HepG2 (cell line): ENCODE measurements around the gene PHEX. TPM values are rescaled to one million over a fixed set of nuclear protein-coding genes. Genes with fewer than 3 reads are reported as not detected.

ENCODE experiments used
- ATAC-seq: fragments of 200-7000 bp; cut with Tn5 transposase; 3 replicates; pipeline ENCODE4 v1.9.1; 2020; ENCODE audit warnings: mild to moderate bottlenecking, moderate library complexity
- BruUV-seq: library from RNA; stranded (reverse); fragments of 400-500 nt; replicated peaks from 2 replicates; lab custom pipeline; 2021; lab: Mats Ljungman, UMichigan
- CTCF ChIA-PET: fragments of 300-600 bp; formaldehyde crosslinking; extraction: SDS; loops from one replicate; lab custom pipeline; 2021; ENCODE audit warnings: low total read pairs, inconsistent platforms, low intra/inter-chr PET ratio; lab: Yijun Ruan, JAX
- POLR2A ChIA-PET: fragments of 350-600 bp; sonication (Branson Sonifier 250); formaldehyde crosslinking; loops from one replicate; lab custom pipeline; 2020; ENCODE audit warnings: antibody characterized with exemption, inconsistent platforms; lab: Yijun Ruan, JAX
- DNase-seq: peaks from one replicate; pipeline ENCODE4 v3.0.0-alpha.2; 2015; ENCODE audit warnings: low spot score
- FAIRE-seq: peaks from 3 replicates; lab custom pipeline; 2011; peaks lifted over from hg19 to GRCh38; lab: Jason Lieb, UNC
- H2AFZ ChIP-seq: one replicate; pipeline ENCODE4 v1.6.1; 2011; ENCODE audit warnings: low read length, inconsistent platforms
- H3K27ac ChIP-seq: fragments of 300-600 bp; 3 replicates; pipeline ENCODE4 v1.8.0; 2011; ENCODE audit warnings: mixed run types, mild to moderate bottlenecking, mixed read lengths, low read length, inconsistent platforms; ENCODE audit not compliant: insufficient read depth; ENCODE audit errors: extremely low read length
- H3K27me3 ChIP-seq, 2 experiments: fragments of 200-600 bp in 1 of 2; 2 replicates in 1 of 2; 3 replicates in 1 of 2; pipeline versions ENCODE4 v1.6.0 to v1.8.0; 2011; ENCODE audit warnings: low read length in 2 of 2, mild to moderate bottlenecking in 2 of 2, moderate library complexity in 2 of 2, inconsistent platforms in 1 of 2; ENCODE audit not compliant: insufficient read depth in 2 of 2, control insufficient read depth in 1 of 2
- H3K36me3 ChIP-seq, 2 experiments: fragments of 200-600 bp in 1 of 2; replicated peaks in 1 of 2; 2 replicates in 1 of 2; 3 replicates in 1 of 2; pipeline versions ENCODE4 v1.5.1 to v1.8.0; 2011; ENCODE audit warnings: low read length in 2 of 2, inconsistent platforms in 1 of 2; ENCODE audit not compliant: insufficient read depth in 2 of 2, control insufficient read depth in 1 of 2
- H3K4me1 ChIP-seq: 2 replicates; pipeline ENCODE4 v1.5.1; 2012; ENCODE audit warnings: low read length, inconsistent platforms; ENCODE audit not compliant: insufficient read depth
- H3K4me2 ChIP-seq: 2 replicates; pipeline ENCODE4 v1.6.0; 2011; ENCODE audit warnings: low read depth, low read length, inconsistent platforms
- H3K4me3 ChIP-seq, 3 experiments: fragments of 200-600 bp in 1 of 3; sonication (generic), shearing (Covaris generic) in 1 of 3; replicated peaks in 1 of 3; 2 replicates each; pipeline ENCODE4 v1.5.1; 2011 to 2016; ENCODE audit warnings: low read length in 3 of 3, inconsistent platforms in 2 of 3, low read depth in 2 of 3, mild to moderate bottlenecking in 2 of 3, control low read depth in 1 of 3, mixed read lengths in 1 of 3; ENCODE audit not compliant: insufficient read depth in 1 of 3
- H3K79me2 ChIP-seq: one replicate; pipeline ENCODE4 v1.6.1; 2011; ENCODE audit warnings: low read length, inconsistent platforms; ENCODE audit not compliant: insufficient read depth
- H3K9ac ChIP-seq: 2 replicates; pipeline ENCODE4 v1.6.0; 2011; ENCODE audit warnings: mild to moderate bottlenecking, low read depth, low read length, inconsistent platforms; ENCODE audit not compliant: insufficient read depth
- H3K9me3 ChIP-seq: 2 replicates; pipeline ENCODE4 v1.5.1; 2012; ENCODE audit warnings: mild to moderate bottlenecking, low read length
- H4K20me1 ChIP-seq: 2 replicates; pipeline ENCODE4 v1.6.0; 2011; ENCODE audit warnings: inconsistent platforms, mild to moderate bottlenecking, low read length, moderate library complexity; ENCODE audit not compliant: insufficient read depth
- SRSF9 ChIP-seq: fragments of 200-400 bp; formaldehyde crosslinking; IDR thresholded peaks from 2 replicates; pipeline ENCODE4 v1.6.1; 2018; ENCODE audit warnings: borderline replicate concordance, mild to moderate bottlenecking, low read depth, low read length; ENCODE audit not compliant: insufficient read depth, poor library complexity, severe bottlenecking
- ZNF274 ChIP-seq: sonication (generic); formaldehyde crosslinking; IDR thresholded peaks from 2 replicates; pipeline ENCODE4 v1.5.1; 2020; ENCODE audit warnings: mild to moderate bottlenecking, missing genetic modification reagents
- ZNF556 ChIP-seq: sonication (generic); formaldehyde crosslinking; IDR thresholded peaks from 2 replicates; pipeline ENCODE4 v1.4.0; 2020; ENCODE audit warnings: mild to moderate bottlenecking, missing genetic modification reagents, borderline replicate concordance
- ZNF879 ChIP-seq: sonication (generic); formaldehyde crosslinking; IDR thresholded peaks from 2 replicates; pipeline ENCODE4 v1.8.1; 2023; ENCODE audit warnings: missing genetic modification reagents
- WGBS: methylation state at CpG from one replicate; pipeline ENCODE4 v1.1.6; 2017; ENCODE audit warnings: low lambda C conversion rate; 5-methylcytosine and 5-hydroxymethylcytosine counted together
- in situ Hi-C: cut with HindIII; loops from 2 replicates; pipeline ENCODE4 v1.10.0; 2017; ENCODE audit warnings: low pct_unique_long_range_greater_than_20kb; ENCODE audit not compliant: extremely low pct_ligation_motif_present
- intact Hi-C: fragments of 100-400 bp; cut with micrococcal nuclease; formaldehyde crosslinking; loops from one replicate; pipeline ENCODE4 v1.10.0; 2022; ENCODE audit not compliant: unreplicated experiment
- polyA plus RNA-seq, 8 experiments: library from polyadenylated mRNA; depleted of rRNA in 3 of 8; stranded (reverse) in 7 of 8; unstranded in 1 of 8; fragments of >200 nt; fragmentation: Illumina TruSeq in 4 of 8; extraction: Trizol in 4 of 8; gene quantifications; 2 replicates each; pipeline versions ENCODE4 v1.2.1 to v1.2.3, GENCODE V29; 2011 to 2016; ENCODE audit warnings: low read depth in 4 of 8, missing spikeins in 1 of 8, mixed read lengths in 1 of 8; ENCODE audit not compliant: insufficient read depth in 1 of 8
- total RNA-seq, 5 experiments: library from RNA; depleted of rRNA; stranded (reverse); fragments of >200 nt; fragmentation: Illumina TruSeq; extraction: Trizol; gene quantifications; 2 replicates each; pipeline ENCODE4 v1.2.3, GENCODE V29; 2016; ENCODE audit warnings: low read depth in 1 of 5
- TF ChIP-seq, protein P1 (sequence below): sonication (generic); formaldehyde crosslinking; IDR thresholded peaks from 2 replicates; pipeline ENCODE4 v1.8.0; 2022; ENCODE audit warnings: missing genetic modification reagents, mild to moderate bottlenecking, moderate library complexity, borderline replicate concordance
- TF ChIP-seq, protein P2 (sequence below): sonication (generic); formaldehyde crosslinking; IDR thresholded peaks from 2 replicates; pipeline ENCODE4 v1.9.0; 2021; ENCODE audit warnings: missing genetic modification reagents, borderline replicate concordance

Gene PHEX
- total and polyA plus RNA-seq, 2 of the 13 experiments (the other 11 are each of a cell fraction or from before 2014, with no cell fraction given), result 0.01 to 0.27 TPM

DNA sequence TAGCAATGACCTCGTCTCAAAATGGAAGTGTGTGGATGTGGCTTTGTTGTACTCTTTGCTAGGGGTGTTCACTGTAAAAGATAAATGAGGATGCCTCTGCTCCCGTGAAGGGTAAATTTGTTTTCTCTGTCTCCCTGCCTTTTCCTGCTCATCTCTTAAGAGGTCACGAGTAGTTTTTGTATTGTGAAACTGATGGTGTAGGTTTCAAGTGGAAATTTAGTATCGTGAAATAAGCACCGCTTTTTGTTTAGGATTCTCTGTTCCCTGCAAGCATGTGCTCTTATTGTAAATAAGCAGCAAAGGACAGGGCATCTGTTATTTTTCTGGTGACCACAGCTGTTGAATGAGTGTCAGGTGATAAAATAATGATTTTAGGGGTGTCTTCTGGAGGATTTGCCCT, 104.6 kb downstream of the PHEX start:
- Histone ChIP-seq H2AFZ (no peak overlapping the region), H3K4me3 (no peak overlapping the region), H3K79me2 (no peaks in the 10 kb centered on the region), H3K27me3 (no peaks in the 10 kb centered on the region), H3K27ac (no peak overlapping the region), H4K20me1 (no peaks in the 10 kb centered on the region), H3K9me3 (no peaks in the 10 kb centered on the region), H3K9ac (no peak overlapping the region), H3K4me1 (peaks cover 10% of the 10 kb centered on the region; the same call in 1 of the 2 replicates), H3K4me2 (no peak overlapping the region), H3K36me3 (no peaks in the 10 kb centered on the region)
- DNase-seq (no peak), FAIRE-seq (no peak), ATAC-seq (no peak)
- ChIA-PET CTCF (interaction anchor here (1.2 to 1.5 kb wide), 2 partner anchors 151 to 612 kb away, joined by 4 to 8 read pairs; no protein-coding TSS in a partner anchor), POLR2A (no interaction called here)
- TF ChIP-seq ZNF274 (CRISPR knock-in tag) (no peak), ZNF879 (CRISPR knock-in tag) (no peak), SRSF9 (no peak), ZNF556 (CRISPR knock-in tag) (no peak)
- TF ChIP-seq, protein P1, sequence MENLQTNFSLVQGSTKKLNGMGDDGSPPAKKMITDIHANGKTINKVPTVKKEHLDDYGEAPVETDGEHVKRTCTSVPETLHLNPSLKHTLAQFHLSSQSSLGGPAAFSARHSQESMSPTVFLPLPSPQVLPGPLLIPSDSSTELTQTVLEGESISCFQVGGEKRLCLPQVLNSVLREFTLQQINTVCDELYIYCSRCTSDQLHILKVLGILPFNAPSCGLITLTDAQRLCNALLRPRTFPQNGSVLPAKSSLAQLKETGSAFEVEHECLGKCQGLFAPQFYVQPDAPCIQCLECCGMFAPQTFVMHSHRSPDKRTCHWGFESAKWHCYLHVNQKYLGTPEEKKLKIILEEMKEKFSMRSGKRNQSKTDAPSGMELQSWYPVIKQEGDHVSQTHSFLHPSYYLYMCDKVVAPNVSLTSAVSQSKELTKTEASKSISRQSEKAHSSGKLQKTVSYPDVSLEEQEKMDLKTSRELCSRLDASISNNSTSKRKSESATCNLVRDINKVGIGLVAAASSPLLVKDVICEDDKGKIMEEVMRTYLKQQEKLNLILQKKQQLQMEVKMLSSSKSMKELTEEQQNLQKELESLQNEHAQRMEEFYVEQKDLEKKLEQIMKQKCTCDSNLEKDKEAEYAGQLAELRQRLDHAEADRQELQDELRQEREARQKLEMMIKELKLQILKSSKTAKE (CRISPR knock-in tag), result no peak
- TF ChIP-seq, protein P2, sequence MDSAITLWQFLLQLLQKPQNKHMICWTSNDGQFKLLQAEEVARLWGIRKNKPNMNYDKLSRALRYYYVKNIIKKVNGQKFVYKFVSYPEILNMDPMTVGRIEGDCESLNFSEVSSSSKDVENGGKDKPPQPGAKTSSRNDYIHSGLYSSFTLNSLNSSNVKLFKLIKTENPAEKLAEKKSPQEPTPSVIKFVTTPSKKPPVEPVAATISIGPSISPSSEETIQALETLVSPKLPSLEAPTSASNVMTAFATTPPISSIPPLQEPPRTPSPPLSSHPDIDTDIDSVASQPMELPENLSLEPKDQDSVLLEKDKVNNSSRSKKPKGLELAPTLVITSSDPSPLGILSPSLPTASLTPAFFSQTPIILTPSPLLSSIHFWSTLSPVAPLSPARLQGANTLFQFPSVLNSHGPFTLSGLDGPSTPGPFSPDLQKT (CRISPR knock-in tag), result no peak
- WGBS, result 59% methylated on average over 4 of the region's 5 CpGs
- BruUV-seq, result no TSS peak
- intact Hi-C loops (loop anchor here (1.0 to 5.0 kb wide), 3 partner anchors 56 to 1181 kb away; no protein-coding TSS in a partner anchor), in situ Hi-C loops (loop anchor here (10.0 kb wide), 1 partner anchor 608 kb away; no protein-coding TSS in a partner anchor)
